Adrenal gland (tissue), 12 donors: Measurements from ENCODE around the gene CIPC. TPM values are rescaled to one million over a fixed set of nuclear protein-coding genes. Genes with fewer than 3 reads are reported as not detected.

Experiments
- DNase-seq, 7 donors: peaks; one replicate each; pipeline ENCODE4 v3.0.0-alpha.2; 2019 to 2020
- H3K27ac ChIP-seq, 5 donors: fragments of 200-600 bp; sonication (generic) in 4 of 5; 1 replicate in 3 of 5; 2 replicates in 2 of 5; pipeline versions ENCODE4 v1.5.1 to v1.8.0; 2016 to 2020; ENCODE audit warnings: mild to moderate bottlenecking in 1 of 5
- H3K27me3 ChIP-seq: fragments of 200-600 bp; 2 replicates; pipeline ENCODE4 v1.8.0; 2021
- H3K36me3 ChIP-seq, 2 donors: fragments of 200-600 bp; replicated peaks in 1 of 2; 1 replicate in 1 of 2; 2 replicates in 1 of 2; pipeline versions ENCODE4 v1.5.1 to v1.8.0; 2018 to 2022
- H3K4me1 ChIP-seq, 2 donors: fragments of 200-600 bp; replicated peaks in 1 of 2; 1 replicate in 1 of 2; 2 replicates in 1 of 2; pipeline versions ENCODE4 v1.5.1 to v1.8.0; 2018 to 2021
- H3K4me3 ChIP-seq, 4 donors: fragments of 200-600 bp; sonication (generic) in 3 of 4; one replicate each; pipeline ENCODE4 v1.5.1; 2016 to 2018
- H3K9me3 ChIP-seq, 3 donors: fragments of 200-600 bp; sonication (generic) in 1 of 3; replicated peaks in 1 of 3; 1 replicate in 2 of 3; 2 replicates in 1 of 3; pipeline versions ENCODE4 v1.5.1 to v1.8.0; 2016 to 2021
- CTCF ChIP-seq, 6 experiments: fragments of 450-650 bp in 4 of 6; fragments of 200-600 bp in 2 of 6; sonication (generic) in 1 of 6; IDR thresholded peaks; 1 replicate in 5 of 6; 2 replicates in 1 of 6; pipeline versions ENCODE4 v1.5.1 to v1.8.0; 2016 to 2021; ENCODE audit warnings: antibody characterized with exemption in 6 of 6, mild to moderate bottlenecking in 2 of 6, moderate library complexity in 1 of 6
- POLR2A ChIP-seq, 2 donors: fragments of 450-650 bp; IDR thresholded peaks; one replicate each; pipeline ENCODE4 v1.6.1; 2017; ENCODE audit warnings: antibody characterized with exemption in 2 of 2, mild to moderate bottlenecking in 2 of 2, moderate library complexity in 1 of 2
- WGBS, 4 donors: extraction: QIAGEN DNeasy Blood & Tissue Kit in 2 of 4; methylation state at CpG; one replicate each; pipeline versions ENCODE4 v1.1.5 to v1.1.7; 2013 to 2017; 5-methylcytosine and 5-hydroxymethylcytosine counted together
- intact Hi-C, 2 donors: fragments of 100-400 bp; cut with DNase I; formaldehyde crosslinking; loops; one replicate each; pipeline versions ENCODE4 v1.14.1 to v1.15.0; 2022 to 2023
- polyA plus RNA-seq, 3 donors: library from polyadenylated mRNA; stranded (reverse); fragments of 200-250 nt in 2 of 3; fragments of 350-450 nt in 1 of 3; fragmentation: Illumina TruSeq in 1 of 3; extraction: RNeasy Lipid Tissue Mini Kit (QIAGEN cat#74804) in 1 of 3; gene quantifications; one replicate each; pipeline ENCODE4 v1.2.3, GENCODE V29; 2013 to 2014
- total RNA-seq, 9 donors: library from RNA; depleted of rRNA in 4 of 9; stranded (reverse); fragments of >200 nt in 4 of 9; fragments of 120-200 nt in 1 of 9; fragmentation: NEBNext Ultra II Directional in 1 of 9; extraction: Animal tissue kit (Norgen Biotek cat#: 25700) in 1 of 9; gene quantifications; one replicate each; pipeline versions ENCODE4 v1.1.0 to v1.2.4, GENCODE V29; 2013 to 2023
- donor health status: healthy with polysubstance abuse.
- donor health status: Bipolar disorder and iron deficiency.
- donor health status: DM: yes; HTN: yes; CAD: no.
- donor health status: DM: no; HTN: no; CAD: no.
- donor health status: DM: no; HTN: no; CAD: no.
- donor health status: DM: yes; HTN: yes; CAD: no.

CIPC gene
- total and polyA plus RNA-seq, 12 donors = 3.7 to 48.6 (median 26.1) TPM

DNA sequence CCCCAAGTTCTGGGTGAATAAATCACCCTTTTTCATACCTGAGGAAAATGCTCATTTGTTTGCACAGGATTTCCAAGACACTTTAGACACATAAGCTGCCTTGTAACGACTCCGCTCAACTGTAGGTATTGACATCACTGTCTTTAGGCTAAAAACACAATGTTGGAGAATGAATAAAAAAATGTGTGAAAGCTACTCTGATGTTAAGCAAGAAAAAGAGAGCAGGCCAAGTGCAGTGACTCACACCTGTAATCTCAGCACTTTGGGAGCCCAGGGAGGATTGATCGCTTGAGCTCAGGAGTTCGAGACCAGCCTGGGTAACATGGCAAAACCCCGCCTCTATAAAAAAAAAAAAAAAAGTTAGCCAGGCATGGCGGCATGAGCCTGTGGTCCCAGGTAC lies 11.1 kb upstream of the CIPC start:
- Histone ChIP-seq H3K4me1 (no peaks in the 10 kb centered on the region), H3K4me3 (no peak overlapping the region), H3K9me3 (no peaks in the 10 kb centered on the region), H3K27ac (no peak overlapping the region), H3K36me3 (no peaks in the 10 kb centered on the region), H3K27me3 (no peaks in the 10 kb centered on the region)
- intact Hi-C loops = no loop called here
- WGBS, 4 donors = 78 to 92% (median 89%) methylated on average over 6 of the region's 6 CpGs
- no peak for DNase-seq
- TF ChIP-seq CTCF (IDR thresholded peaks at IDR 0.05) = no peak
- TF ChIP-seq POLR2A (IDR thresholded peaks at IDR 0.05) = no peak

GRCh38 chr14:77087631-77088030 lies 10.4 kb upstream of the CIPC start:
- Histone ChIP-seq H3K36me3 (no peaks in the 10 kb centered on the region), H3K4me3 (no peak overlapping the region), H3K4me1 (no peaks in the 10 kb centered on the region), H3K9me3 (no peaks in the 10 kb centered on the region), H3K27ac (no peak overlapping the region), H3K27me3 (no peaks in the 10 kb centered on the region)
- WGBS, 4 donors = 56 to 69% (median 65%) methylated on average over 3 of the region's 3 CpGs
- intact Hi-C loops = no loop called here
- no peak for DNase-seq
- no peak for TF ChIP-seq CTCF (IDR thresholded peaks at IDR 0.05)
- TF ChIP-seq POLR2A (IDR thresholded peaks at IDR 0.05) = no peak

GRCh38 chr14:77088219-77088618 lies 9.8 kb upstream of the CIPC start:
- no peak for DNase-seq
- Histone ChIP-seq H3K4me1 (no peaks in the 10 kb centered on the region), H3K27ac (no peak overlapping the region), H3K27me3 (no peaks in the 10 kb centered on the region), H3K36me3 (no peaks in the 10 kb centered on the region), H3K9me3 (no peaks in the 10 kb centered on the region), H3K4me3 (no peak overlapping the region)
- 75 to 81% (median 78%) methylated on average over 5 of the region's 5 CpGs for WGBS, 4 donors
- intact Hi-C loops = no loop called here
- TF ChIP-seq POLR2A (IDR thresholded peaks at IDR 0.05) = no peak

GRCh38 chr14:77088645-77089044 lies 9.4 kb upstream of the CIPC start:
- WGBS, 4 donors = 75 to 100% (median 86%) methylated on average over 2 of the region's 2 CpGs
- H3K36me3 ChIP-seq = no peaks in the 10 kb centered on the region
- intact Hi-C loops = no loop called here
- no peak for DNase-seq
- H3K27me3 ChIP-seq = no peaks in the 10 kb centered on the region
- no peaks in the 10 kb centered on the region for H3K4me1 ChIP-seq
- no peak overlapping the region for H3K27ac ChIP-seq
- no peak for TF ChIP-seq POLR2A (IDR thresholded peaks at IDR 0.05)
- no peaks in the 10 kb centered on the region for H3K9me3 ChIP-seq
- H3K4me3 ChIP-seq = no peak overlapping the region

GRCh38 chr14:77091518-77091917 lies 6.5 kb upstream of the CIPC start:
- no peak overlapping the region for H3K27ac ChIP-seq
- H3K4me1 ChIP-seq = no peaks in the 10 kb centered on the region
- H3K27me3 ChIP-seq = no peaks in the 10 kb centered on the region
- intact Hi-C loops = no loop called here
- no peaks in the 10 kb centered on the region for H3K9me3 ChIP-seq
- no peaks in the 10 kb centered on the region for H3K36me3 ChIP-seq
- H3K4me3 ChIP-seq = no peak overlapping the region
- DNase-seq = no peak
- no peak for TF ChIP-seq CTCF (IDR thresholded peaks at IDR 0.05)
- TF ChIP-seq POLR2A (IDR thresholded peaks at IDR 0.05) = no peak
